A673 (cell line): ENCODE measurements around the gene SCGN.

Experiments used
- CTCF ChIP-seq: fragments of 300-800, 200-600 bp; sonication (generic); conservative IDR thresholded peaks from 2 replicates; pipeline ENCODE4 v1.5.1; 2017; ENCODE audit warnings: low read depth, mild to moderate bottlenecking, antibody characterized with exemption, low read length, moderate library complexity, mixed read lengths
- EZH2 ChIP-seq: fragments of 200-600 bp; sonication (generic); IDR thresholded peaks from 2 replicates; pipeline ENCODE4 v1.6.1; 2017; ENCODE audit warnings: borderline replicate concordance, low read depth, mild to moderate bottlenecking, mixed read lengths, antibody characterized with exemption, low read length; ENCODE audit not compliant: poor library complexity, severe bottlenecking

DNA sequence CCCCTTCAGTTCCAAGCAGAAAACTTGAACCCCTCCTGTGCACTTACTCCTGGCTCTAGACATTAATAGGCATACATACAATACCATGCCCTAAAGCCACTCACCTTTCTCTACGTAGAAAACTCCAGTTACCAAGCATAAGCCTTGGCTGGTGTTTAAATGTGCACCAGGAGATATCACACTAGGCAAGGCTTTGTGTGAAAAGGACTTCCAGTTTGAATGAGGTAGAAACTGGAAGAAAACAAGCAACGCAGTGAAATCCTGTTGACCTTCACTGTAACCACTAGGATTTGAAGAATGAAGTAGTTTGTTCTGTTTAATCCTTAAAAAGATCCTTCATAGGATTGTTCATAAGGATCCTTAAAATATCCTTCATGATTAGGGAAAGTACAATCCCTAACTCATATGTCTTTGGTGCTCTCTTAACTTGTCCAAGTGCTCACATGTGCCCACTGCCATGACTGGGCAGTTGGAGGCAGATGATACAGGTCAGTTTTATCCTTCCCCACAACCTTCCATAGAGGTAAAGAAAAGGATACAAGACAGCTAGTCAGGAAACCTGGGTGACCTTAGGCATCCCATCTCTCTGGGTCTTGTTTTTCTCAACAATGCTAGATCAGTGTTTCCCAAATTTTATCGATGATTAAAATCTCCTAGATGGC, 9.2 kb upstream of the SCGN start:
- TF ChIP-seq CTCF (no peak), EZH2 (no peak)
